Lung (tissue), 12 donors: ENCODE measurements around the gene GALR3. TPM values are rescaled to one million over a fixed set of nuclear protein-coding genes. Genes with fewer than 3 reads are reported as not detected.

ENCODE experiments used
- ATAC-seq: fragments of 200-7000 bp; cut with Tn5 transposase; one replicate; pipeline ENCODE4 v1.9.1; 2020; ENCODE audit warnings: moderate number of reproducible peaks; ENCODE audit not compliant: insufficient read depth, low FRiP score
- DNase-seq, 3 donors: peaks; one replicate each; pipeline ENCODE4 v3.0.0-alpha.2; 2013 to 2017
- H3K27ac ChIP-seq, 2 donors: one replicate each; pipeline ENCODE4 v1.5.1; 2013; ENCODE audit warnings: mild to moderate bottlenecking in 2 of 2, moderate library complexity in 2 of 2, control low read depth in 1 of 2, inconsistent platforms in 1 of 2, low read depth in 1 of 2, low read length in 1 of 2
- H3K27me3 ChIP-seq, 3 donors: one replicate each; pipeline ENCODE4 v1.5.1; 2013; ENCODE audit warnings: low read length in 2 of 3; ENCODE audit not compliant: control insufficient read depth in 3 of 3, insufficient read depth in 3 of 3
- H3K36me3 ChIP-seq, 4 donors: one replicate each; pipeline ENCODE4 v1.5.1; 2013; ENCODE audit warnings: low read length in 4 of 4, mild to moderate bottlenecking in 1 of 4, moderate library complexity in 1 of 4; ENCODE audit not compliant: control insufficient read depth in 4 of 4, insufficient read depth in 4 of 4
- H3K4me1 ChIP-seq, 5 donors: one replicate each; pipeline ENCODE4 v1.5.1; 2013; ENCODE audit warnings: low read length in 5 of 5, mild to moderate bottlenecking in 2 of 5, moderate library complexity in 1 of 5; ENCODE audit not compliant: control insufficient read depth in 5 of 5, insufficient read depth in 5 of 5
- H3K4me3 ChIP-seq: one replicate; pipeline ENCODE4 v1.5.1; 2013; ENCODE audit warnings: mild to moderate bottlenecking, control low read depth, moderate library complexity
- H3K9ac ChIP-seq, 2 donors: one replicate each; pipeline ENCODE4 v1.5.1; 2013; ENCODE audit warnings: low read length in 2 of 2, control low read depth in 1 of 2; ENCODE audit not compliant: insufficient read depth in 1 of 2
- H3K9me3 ChIP-seq, 4 donors: one replicate each; pipeline ENCODE4 v1.5.1; 2013; ENCODE audit warnings: low read length in 3 of 4, mild to moderate bottlenecking in 1 of 4, moderate library complexity in 1 of 4; ENCODE audit not compliant: control insufficient read depth in 4 of 4, insufficient read depth in 3 of 4
- WGBS, 2 donors: extraction: QIAGEN DNeasy Blood & Tissue Kit; methylation state at CpG; one replicate each; pipeline ENCODE4 v1.1.7; 2013; 5-methylcytosine and 5-hydroxymethylcytosine counted together
- polyA plus RNA-seq, 2 donors: library from polyadenylated mRNA; stranded (reverse); fragments of 200-250 nt; gene quantifications; one replicate each; pipeline ENCODE4 v1.2.1, GENCODE V29; 2013
- total RNA-seq, 2 donors: library from RNA; depleted of rRNA in 1 of 2; stranded (reverse); fragments of >200 nt in 1 of 2; gene quantifications; one replicate each; pipeline ENCODE4 v1.2.1, GENCODE V29; 2014 to 2021
- TF ChIP-seq, protein P1 (sequence below): IDR thresholded peaks from 2 replicates; pipeline ENCODE4 v1.5.1; 2012; ENCODE audit warnings: mild to moderate bottlenecking; ENCODE audit errors: control extremely low read depth, extremely low read depth
- donor health status: control.
- donor health status: control.
- donor health status: Bipolar disorder and iron deficiency.
- donor health status: healthy.
- donor health status: DM: yes; HTN: yes; CAD: no.

Gene GALR3
- total and polyA plus RNA-seq, 4 donors: not detected

DNA sequence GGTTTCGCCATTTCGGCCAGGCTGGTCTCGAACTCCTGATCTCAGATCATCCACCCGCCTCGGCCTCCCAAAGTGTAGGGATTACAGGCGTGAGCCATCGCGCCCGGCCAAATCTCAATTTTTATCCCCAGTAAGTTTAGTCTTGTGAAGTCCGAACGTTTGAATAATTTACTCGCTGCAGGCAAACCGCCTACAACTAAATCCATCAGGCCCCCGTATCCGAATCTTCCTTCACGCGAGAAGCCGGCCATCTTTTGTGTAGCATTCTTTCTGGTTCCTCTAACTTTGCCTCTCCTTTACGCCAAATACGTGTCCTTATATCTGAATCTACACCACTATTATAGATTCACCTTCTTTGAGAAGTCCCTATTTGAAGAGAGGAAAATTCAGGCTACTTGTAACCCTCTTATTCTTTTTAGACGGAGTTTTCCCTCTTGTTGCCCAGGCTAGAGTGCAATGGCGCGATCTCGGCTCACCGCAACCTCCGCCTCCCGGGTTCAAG lies 25.5 kb downstream of the GALR3 start:
- Histone ChIP-seq H3K36me3 (peaks cover 0 to 24% (median 15%) of the 10 kb centered on the region in 4 donors), H3K9me3 (peaks cover 0 to 4% (median 0%) of the 10 kb centered on the region in 4 donors), H3K9ac (peak overlapping the region; percentile 34 to 65), H3K4me1 (peaks cover 0 to 16% (median 4%) of the 10 kb centered on the region in 5 donors), H3K4me3 (peak overlapping the region; percentile 80), H3K27ac (peak overlapping the region; percentile 85 to 88), H3K27me3 (no peaks in the 10 kb centered on the region)
- TF ChIP-seq, protein P1, sequence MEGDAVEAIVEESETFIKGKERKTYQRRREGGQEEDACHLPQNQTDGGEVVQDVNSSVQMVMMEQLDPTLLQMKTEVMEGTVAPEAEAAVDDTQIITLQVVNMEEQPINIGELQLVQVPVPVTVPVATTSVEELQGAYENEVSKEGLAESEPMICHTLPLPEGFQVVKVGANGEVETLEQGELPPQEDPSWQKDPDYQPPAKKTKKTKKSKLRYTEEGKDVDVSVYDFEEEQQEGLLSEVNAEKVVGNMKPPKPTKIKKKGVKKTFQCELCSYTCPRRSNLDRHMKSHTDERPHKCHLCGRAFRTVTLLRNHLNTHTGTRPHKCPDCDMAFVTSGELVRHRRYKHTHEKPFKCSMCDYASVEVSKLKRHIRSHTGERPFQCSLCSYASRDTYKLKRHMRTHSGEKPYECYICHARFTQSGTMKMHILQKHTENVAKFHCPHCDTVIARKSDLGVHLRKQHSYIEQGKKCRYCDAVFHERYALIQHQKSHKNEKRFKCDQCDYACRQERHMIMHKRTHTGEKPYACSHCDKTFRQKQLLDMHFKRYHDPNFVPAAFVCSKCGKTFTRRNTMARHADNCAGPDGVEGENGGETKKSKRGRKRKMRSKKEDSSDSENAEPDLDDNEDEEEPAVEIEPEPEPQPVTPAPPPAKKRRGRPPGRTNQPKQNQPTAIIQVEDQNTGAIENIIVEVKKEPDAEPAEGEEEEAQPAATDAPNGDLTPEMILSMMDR: no peak
- ATAC-seq: no peak
- DNase-seq: peak in 2 of 3 donors; percentile 22 to 36
- 17 to 35% methylated on average over 27 of the region's 27 CpGs for WGBS, 2 donors

DNA sequence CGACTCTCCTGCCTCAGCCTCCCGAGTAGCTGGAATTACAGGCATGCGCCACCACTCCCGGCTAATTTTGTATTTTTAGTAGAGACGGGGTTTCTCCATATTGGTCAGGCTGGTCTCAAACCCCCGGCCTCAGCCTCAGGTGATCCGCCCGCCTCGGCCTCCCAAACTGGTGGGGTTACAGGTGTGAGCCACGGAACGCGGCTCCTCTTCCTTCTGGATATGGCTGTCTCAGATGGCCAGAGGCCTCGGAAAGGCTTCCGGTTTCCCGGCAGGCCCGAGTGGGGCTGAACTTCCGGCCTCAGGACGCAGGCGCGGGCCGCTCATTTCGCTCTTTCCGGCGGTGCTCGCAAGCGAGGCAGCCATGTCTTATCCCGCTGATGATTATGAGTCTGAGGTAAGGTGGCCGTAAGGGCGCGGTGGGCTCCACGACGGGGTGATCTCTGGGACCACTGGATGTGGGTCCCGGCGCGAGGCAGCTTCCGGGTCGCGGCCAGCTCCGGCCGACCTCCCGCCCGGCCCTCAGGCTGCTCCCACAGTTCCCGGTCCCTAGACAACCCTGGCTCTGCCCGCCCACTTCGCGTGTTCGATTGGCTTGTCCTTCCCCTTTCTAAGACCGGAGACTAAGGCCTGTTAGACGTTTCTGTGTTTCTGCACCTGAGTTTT lies 26.0 kb downstream of the GALR3 start, which contains the start of gene EIF3L:
TSS of gene EIF3L (plus strand) at position 331 of the 663 bp plus-strand sequence. CDS start at position 362, 31 bp downstream.
- H3K4me1 ChIP-seq: peaks cover 0 to 16% (median 4%) of the 10 kb centered on the region in 5 donors
- H3K9me3 ChIP-seq: peaks cover 0 to 4% (median 0%) of the 10 kb centered on the region in 4 donors
- ATAC-seq (peak; percentile 88), DNase-seq (peak; percentile 91 to 94 (median 91))
- TF ChIP-seq, protein P1: no peak
- H3K4me3 ChIP-seq: peak within 1 kb of the TSS; percentile 80
- 1% methylated on average over 49 of the region's 49 CpGs for WGBS, 2 donors
- peak within 1 kb of the TSS; percentile 85 to 88 for H3K27ac ChIP-seq
- peaks cover 0 to 29% (median 15%) of the 10 kb centered on the region in 4 donors for H3K36me3 ChIP-seq
- no peaks in the 10 kb centered on the region for H3K27me3 ChIP-seq
- H3K9ac ChIP-seq: peak within 1 kb of the TSS; percentile 74 to 93

GRCh38 chr22:37850801-37851200 lies 27.6 kb downstream of the GALR3 start:
- H3K4me1 ChIP-seq: peaks cover 0 to 21% (median 4%) of the 10 kb centered on the region in 5 donors
- ATAC-seq: no peak
- no peaks in the 10 kb centered on the region for H3K27me3 ChIP-seq
- H3K9me3 ChIP-seq: no peaks in the 10 kb centered on the region
- H3K36me3 ChIP-seq: peaks cover 8 to 43% (median 22%) of the 10 kb centered on the region in 4 donors
- WGBS, 2 donors: 89 to 96% methylated on average over 4 of the region's 4 CpGs
- no peak overlapping the region for H3K9ac ChIP-seq
- no peak for DNase-seq
- H3K4me3 ChIP-seq: no peak overlapping the region
- H3K27ac ChIP-seq: no peak overlapping the region
- TF ChIP-seq, protein P1: no peak
